GM12873 (cell line): ENCODE measurements around the gene RBBP5.

Source experiments
- CTCF ChIP-seq: IDR thresholded peaks from 2 replicates; pipeline ENCODE4 v1.5.1; 2012; ENCODE audit warnings: low read depth, mild to moderate bottlenecking, moderate library complexity, low read length, control low read depth; ENCODE audit not compliant: insufficient read depth; ENCODE audit errors: missing control alignments

The RBBP5 gene

GRCh38 chr1:205158048-205158616, 36.4 kb upstream of the RBBP5 start:
- TF ChIP-seq CTCF: no peak

GRCh38 chr1:205152505-205152904, 30.7 kb upstream of the RBBP5 start:
- TF ChIP-seq CTCF: no peak

GRCh38 chr1:205150651-205151428, 29.1 kb upstream of the RBBP5 start:
- TF ChIP-seq CTCF: no peak

- no peak for TF ChIP-seq CTCF
Measured at GRCh38 chr1:205147191-205147835, 25.5 kb upstream of the RBBP5 start.

- no peak for TF ChIP-seq CTCF
Measured at GRCh38 chr1:205144751-205145150, 23.0 kb upstream of the RBBP5 start.

- no peak for TF ChIP-seq CTCF
Measured at GRCh38 chr1:205144046-205144720, 22.4 kb upstream of the RBBP5 start.

- TF ChIP-seq CTCF: no peak
Measured at GRCh38 chr1:205142102-205142469, 20.3 kb upstream of the RBBP5 start.
